G401.6 (cell line): ENCODE data around the gene ELOA2.
"Not testable (repeated sequence)": the region's sequence is repeated elsewhere in the genome, so short reads cannot be mapped to it uniquely, and the experiment has no call there.

Experiments
- FAIRE-seq: peaks from 2 replicates; lab custom pipeline; 2012; peaks lifted over from hg19 to GRCh38; lab: Jason Lieb, UNC

Gene ELOA2

GRCh38 chr18:47035156-47035671, at the start of gene ELOA2:
Gene ELOA2, minus strand, starts transcription at chr18:47035621. Its CDS starts 357 bp downstream, at chr18:47035264.
- FAIRE-seq = no peak

GRCh38 chr18:47081578-47081977, 46.2 kb upstream of the ELOA2 start:
- no peak for FAIRE-seq

GRCh38 chr18:47080872-47081271, 45.5 kb upstream of the ELOA2 start:
- FAIRE-seq = no peak

GRCh38 chr18:47077111-47077510, 41.7 kb upstream of the ELOA2 start:
- no peak for FAIRE-seq

GRCh38 chr18:47075098-47075883, 39.9 kb upstream of the ELOA2 start:
- no peak for FAIRE-seq

- FAIRE-seq = no peak
Measured at GRCh38 chr18:47067648-47068047, 32.2 kb upstream of the ELOA2 start.

- no peak for FAIRE-seq
Measured at GRCh38 chr18:47063096-47063495, 27.7 kb upstream of the ELOA2 start.

- FAIRE-seq = no peak
Measured at GRCh38 chr18:47062471-47062870, 27.1 kb upstream of the ELOA2 start.

- FAIRE-seq = no peak
Measured at GRCh38 chr18:47054369-47054768, 18.9 kb upstream of the ELOA2 start.

- FAIRE-seq = peak; percentile 94
Measured at GRCh38 chr18:47050468-47050867, 15.0 kb upstream of the ELOA2 start.

GRCh38 chr18:47040982-47041381, 5.6 kb upstream of the ELOA2 start:
- FAIRE-seq = no peak

- no peak for FAIRE-seq
Measured at GRCh38 chr18:47036927-47037578, 1.6 kb upstream of the ELOA2 start.

GRCh38 chr18:47036298-47036874, 965 bp upstream of the ELOA2 start:
- FAIRE-seq = peak; percentile 86

- not testable (repeated sequence) for FAIRE-seq
Measured at GRCh38 chr18:47034591-47034990, 830 bp downstream of the ELOA2 start.

- FAIRE-seq = no peak
Measured at GRCh38 chr18:47032945-47033344, 2.5 kb downstream of the ELOA2 start.

GRCh38 chr18:47030887-47031286, 4.5 kb downstream of the ELOA2 start:
- not testable (repeated sequence) for FAIRE-seq

GRCh38 chr18:47029684-47030353, 5.6 kb downstream of the ELOA2 start:
- not testable (repeated sequence) for FAIRE-seq

- not testable (repeated sequence) for FAIRE-seq
Measured at GRCh38 chr18:47028738-47029137, 6.7 kb downstream of the ELOA2 start.

GRCh38 chr18:47025557-47026174, 9.8 kb downstream of the ELOA2 start:
- FAIRE-seq = not testable (repeated sequence)

GRCh38 chr18:47023769-47024465, 11.5 kb downstream of the ELOA2 start:
- not testable (repeated sequence) for FAIRE-seq

GRCh38 chr18:47022821-47023220, 12.6 kb downstream of the ELOA2 start:
- FAIRE-seq = not testable (repeated sequence)
